Measurements from ENCODE around the gene STRN4. TPM values are rescaled to one million over a fixed set of nuclear protein-coding genes. Genes with fewer than 3 reads are reported as not detected.

Gene STRN4
- polyA plus RNA-seq, 3 donors, result 67.8 to 70.5 (median 68.6) TPM

- no peak for DNase-seq (ENCODE audit: low read depth in 3 of 3, low spot score in 2 of 3)
Measured at GRCh38 chr19:46726551-46726950, 19.7 kb downstream of the STRN4 start.

- no peak for DNase-seq (ENCODE audit: low read depth in 3 of 3, low spot score in 2 of 3)
Measured at GRCh38 chr19:46725859-46726393, 20.3 kb downstream of the STRN4 start.

DNA sequence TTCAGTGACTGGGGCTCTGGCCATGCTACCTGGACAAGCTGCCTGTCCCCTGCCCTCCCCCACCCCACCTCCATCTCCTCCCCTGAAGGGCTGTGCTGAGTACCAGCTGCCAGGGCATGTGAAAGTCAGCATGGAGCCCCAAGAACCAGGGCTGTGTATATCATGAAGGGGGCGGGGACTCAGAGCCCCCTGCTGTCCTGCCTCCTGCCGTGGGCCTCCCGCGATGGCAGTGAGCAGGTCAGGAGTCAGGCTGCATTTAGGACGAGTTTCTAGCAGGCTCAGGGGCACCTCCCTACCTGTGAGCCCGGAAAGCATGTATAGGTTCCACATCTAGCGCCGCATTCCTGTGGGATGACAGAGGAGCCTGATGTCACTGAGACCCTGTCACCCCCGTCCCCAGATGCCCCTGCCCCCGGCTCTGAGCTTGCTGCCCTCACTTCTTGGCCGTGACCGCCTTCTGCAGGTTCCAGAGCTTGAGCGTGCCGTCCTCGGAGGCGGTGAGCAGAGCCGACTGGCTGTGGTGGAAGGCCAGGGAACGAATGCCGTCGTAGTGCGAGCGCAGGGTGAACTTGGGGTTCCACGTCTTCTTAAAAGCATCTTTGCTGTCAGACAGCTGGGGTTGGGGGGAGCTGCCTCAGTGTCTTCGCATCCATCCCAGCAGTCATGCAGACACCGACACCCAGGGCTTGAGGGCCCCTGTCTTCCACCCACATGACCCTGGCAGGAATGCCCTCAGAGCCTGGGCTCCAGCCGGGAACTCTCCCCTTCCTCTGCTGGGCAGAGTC is 21.0 kb downstream of the STRN4 start:
- DNase-seq (ENCODE audit: low read depth in 3 of 3, low spot score in 2 of 3), result no peak

GRCh38 chr19:46724468-46724867 is 21.8 kb downstream of the STRN4 start:
- no peak for DNase-seq (ENCODE audit: low read depth in 3 of 3, low spot score in 2 of 3)

DNA sequence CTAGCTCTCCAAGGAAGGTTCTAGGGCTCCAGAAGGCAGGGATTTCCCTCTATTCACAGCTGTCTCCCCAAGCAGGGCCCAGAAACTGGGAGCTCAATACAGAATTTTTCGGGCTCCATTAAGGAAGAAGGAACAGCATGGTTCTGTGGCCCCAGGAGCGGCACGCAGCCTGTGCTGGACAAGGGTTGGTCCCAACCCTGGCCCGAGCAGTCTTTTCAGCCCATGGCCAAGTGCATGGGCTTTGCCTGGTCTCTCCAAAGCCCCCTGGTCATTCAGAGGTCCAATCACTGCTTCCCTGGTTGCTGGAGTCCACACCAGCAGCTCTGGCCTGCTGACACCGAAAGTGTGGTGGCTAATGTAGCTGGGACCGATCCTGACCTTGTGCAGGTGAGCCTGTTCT is 22.8 kb downstream of the STRN4 start:
- no peak for DNase-seq (ENCODE audit: low read depth in 3 of 3, low spot score in 2 of 3)

DNA sequence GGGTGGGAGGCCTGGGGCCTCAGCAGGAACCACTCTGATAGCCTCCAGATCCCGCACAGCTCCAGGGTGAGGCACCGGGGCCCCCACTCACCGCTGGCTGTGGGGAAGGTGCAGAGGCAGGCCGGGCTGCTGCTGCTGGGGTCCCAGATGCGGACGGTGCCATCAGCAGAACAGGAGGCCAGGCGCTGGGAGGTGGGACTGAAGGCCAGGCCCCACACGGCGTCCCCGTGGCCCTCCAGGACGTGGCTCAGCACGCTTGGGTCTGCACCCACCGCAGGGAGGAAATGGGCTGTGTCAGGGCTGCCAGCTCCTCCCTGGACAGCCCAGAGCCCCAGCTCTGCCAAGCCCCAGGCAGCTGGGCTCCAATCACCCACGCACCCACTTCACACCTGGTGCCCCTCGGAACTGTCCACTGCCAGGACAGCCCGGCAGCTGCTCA is 23.2 kb downstream of the STRN4 start:
- no peak for DNase-seq (ENCODE audit: low read depth in 3 of 3, low spot score in 2 of 3)

GRCh38 chr19:46722421-46723022 is 23.7 kb downstream of the STRN4 start:
- DNase-seq (ENCODE audit: low read depth in 3 of 3, low spot score in 2 of 3), result no peak

DNA sequence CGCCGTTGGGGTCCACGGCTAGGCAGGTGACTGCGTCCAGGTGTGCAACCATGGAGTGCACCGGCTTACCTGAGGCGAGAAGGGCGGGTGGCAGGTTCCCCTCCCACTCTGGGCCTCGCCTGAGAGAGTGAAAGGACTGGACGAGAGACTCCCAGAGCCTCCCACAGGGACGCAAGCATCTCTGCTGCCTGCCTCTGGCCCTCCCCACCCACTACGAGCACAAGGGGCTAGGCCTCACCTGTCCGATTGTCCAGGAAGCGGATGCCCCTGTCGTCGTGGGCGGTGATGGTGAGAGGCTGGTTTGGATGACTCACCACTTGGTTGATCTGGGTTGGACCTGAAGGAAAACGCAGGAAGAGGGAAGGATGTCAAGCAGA is 24.3 kb downstream of the STRN4 start:
- no peak for DNase-seq (ENCODE audit: low read depth in 3 of 3, low spot score in 2 of 3)

DNA sequence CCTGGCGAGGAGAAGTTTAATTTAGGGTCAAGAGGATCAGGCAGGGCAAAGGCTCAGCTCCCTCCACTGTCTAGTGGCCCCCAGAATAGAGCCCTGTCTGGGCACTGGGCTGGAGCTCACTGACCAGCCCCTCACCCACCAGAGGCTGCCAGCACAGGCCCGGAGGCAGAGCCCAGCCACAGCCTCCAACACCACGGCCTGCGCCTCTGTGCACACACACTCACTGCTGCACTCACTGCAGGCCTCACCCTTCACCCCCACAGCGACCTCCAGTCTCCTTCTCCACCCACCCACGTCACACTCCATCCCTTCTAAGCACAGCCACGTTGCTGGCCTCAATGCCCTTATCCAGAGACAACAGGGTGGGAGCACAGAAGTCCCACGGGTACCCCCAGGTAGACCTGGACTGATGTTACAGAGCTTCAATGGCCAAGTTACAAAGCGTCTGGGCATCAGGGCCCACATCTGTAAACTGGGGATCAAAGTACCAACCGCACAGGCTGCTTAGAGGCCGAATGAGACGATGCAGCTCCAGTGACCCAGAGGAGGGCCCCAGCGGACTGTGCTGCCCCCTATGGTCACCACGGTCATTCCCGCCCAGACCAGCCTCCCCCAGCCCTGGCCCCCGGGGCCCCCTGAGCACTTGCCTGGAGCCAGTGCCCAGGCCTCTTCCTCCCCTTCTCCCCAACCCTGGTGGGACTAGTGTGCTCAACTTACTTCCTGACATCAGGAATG is 24.8 kb downstream of the STRN4 start:
- DNase-seq (ENCODE audit: low read depth in 3 of 3, low spot score in 2 of 3), result no peak

DNA sequence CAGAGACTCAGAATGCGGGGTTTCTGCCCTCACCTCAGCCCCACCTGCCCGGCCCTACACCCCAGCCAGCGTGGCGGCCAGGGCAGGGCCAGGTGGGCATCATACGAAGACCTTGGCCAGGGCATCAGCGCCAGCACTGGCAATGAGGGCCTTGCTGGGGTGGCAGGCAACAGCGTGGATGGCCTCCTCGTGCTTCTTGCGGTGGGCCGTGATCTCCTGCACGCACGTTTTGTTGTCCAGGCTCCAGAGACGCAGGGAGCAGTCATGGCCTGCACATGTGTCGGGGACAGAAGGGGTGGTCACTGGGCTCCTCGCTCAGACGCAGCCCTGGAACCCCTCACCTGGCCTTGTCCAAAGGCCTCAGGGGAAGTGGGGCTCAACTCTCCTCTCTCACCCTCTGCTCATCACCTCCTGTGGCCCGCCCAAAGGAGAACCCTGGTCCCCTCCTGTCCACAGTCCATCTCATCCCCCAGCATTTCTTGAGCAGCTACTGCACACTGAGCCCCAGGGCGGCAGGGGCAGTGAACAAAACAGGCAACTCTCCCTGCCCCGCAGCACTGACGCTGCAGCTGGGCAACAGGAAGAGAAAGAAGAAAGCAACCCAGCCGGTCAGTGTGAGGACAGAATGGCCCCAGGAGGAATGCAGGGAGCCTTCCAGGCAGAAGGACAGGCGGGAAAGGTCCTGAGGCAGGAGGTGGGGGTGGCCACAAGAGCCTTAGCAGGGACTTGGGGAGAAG is 25.6 kb downstream of the STRN4 start:
- DNase-seq (ENCODE audit: low read depth in 3 of 3, low spot score in 2 of 3), result no peak

DNA sequence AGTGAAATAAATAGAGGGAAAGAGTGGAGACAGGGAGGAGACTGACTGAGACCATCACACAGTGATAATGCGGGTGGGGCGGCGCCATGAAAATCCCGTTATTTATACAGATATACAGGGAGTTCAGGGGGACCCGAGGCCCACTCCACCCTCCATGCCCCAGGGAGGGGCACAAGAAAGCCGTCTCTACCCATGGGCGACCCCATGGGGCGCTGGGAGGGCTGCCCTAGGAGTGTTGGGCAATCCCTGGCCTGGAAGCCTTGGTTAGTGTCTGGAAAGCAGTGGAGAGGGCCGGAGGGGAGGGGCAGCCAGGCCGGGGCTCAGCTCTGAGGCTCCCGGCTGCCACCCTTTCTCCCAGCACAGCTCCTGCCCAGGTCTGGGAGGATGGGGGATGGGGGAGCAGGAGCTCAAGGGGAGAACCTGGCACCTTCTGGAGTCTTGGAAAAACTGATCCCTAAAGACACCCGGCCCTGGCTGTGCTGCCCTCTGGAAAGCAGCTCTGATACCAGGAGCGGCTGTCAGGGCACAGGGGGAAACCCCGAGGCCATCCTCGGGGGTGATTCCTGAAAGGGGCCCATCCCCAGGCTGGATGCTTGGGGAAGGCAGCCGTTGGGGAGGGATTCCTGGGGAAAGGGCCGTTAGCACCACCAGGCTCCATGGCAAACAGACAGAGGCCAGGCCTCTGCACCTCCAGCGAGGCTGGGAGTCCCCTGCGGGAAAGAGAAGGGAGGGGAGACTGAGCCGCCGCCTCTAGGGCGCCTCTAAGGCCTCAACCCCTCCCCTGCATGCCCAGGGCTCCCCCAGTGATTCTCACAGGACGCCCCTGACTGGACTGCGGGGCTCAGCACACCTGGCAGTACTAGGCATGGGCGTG is 26.4 kb downstream of the STRN4 start:
- DNase-seq (ENCODE audit: low read depth in 3 of 3, low spot score in 2 of 3), result no peak

GRCh38 chr19:46718934-46719622 is 27.2 kb downstream of the STRN4 start:
- DNase-seq (ENCODE audit: low read depth in 3 of 3, low spot score in 2 of 3), result no peak

- no peak for DNase-seq (ENCODE audit: low read depth in 3 of 3, low spot score in 2 of 3)
Measured at GRCh38 chr19:46718157-46718933, 27.9 kb downstream of the STRN4 start.

- DNase-seq (ENCODE audit: low read depth in 3 of 3, low spot score in 2 of 3), result no peak
Measured at GRCh38 chr19:46717716-46718143, 28.5 kb downstream of the STRN4 start.

- peak in 2 of 3 donors; percentile 81 to 83 for DNase-seq (ENCODE audit: low read depth in 3 of 3, low spot score in 2 of 3)
Measured at GRCh38 chr19:46717034-46717715, 29.1 kb downstream of the STRN4 start, which contains the start of gene PRKD2. Gene PRKD2, minus strand, starts transcription at chr19:46717114. Its CDS starts 744 bp downstream, at chr19:46716370.

DNA sequence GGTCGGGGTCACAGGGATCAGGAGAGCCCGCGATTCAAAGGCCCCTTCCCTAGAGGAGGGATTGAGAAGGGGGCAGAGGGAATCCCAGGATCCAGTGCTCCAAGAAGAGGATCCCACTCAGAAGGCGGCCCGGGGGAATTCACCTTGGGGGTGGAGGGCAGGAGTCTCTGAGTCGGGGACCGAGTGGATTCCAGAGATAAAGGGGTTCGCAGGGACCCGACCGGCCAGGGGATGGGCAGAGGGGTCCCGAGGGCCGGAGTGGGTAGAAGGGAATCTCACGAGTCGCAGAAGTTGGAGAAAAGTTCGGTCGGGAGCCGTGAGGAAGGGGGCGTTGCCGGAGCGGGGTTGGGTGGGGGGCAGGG is 29.6 kb downstream of the STRN4 start:
- no peak for DNase-seq (ENCODE audit: low read depth in 3 of 3, low spot score in 2 of 3)

DNA sequence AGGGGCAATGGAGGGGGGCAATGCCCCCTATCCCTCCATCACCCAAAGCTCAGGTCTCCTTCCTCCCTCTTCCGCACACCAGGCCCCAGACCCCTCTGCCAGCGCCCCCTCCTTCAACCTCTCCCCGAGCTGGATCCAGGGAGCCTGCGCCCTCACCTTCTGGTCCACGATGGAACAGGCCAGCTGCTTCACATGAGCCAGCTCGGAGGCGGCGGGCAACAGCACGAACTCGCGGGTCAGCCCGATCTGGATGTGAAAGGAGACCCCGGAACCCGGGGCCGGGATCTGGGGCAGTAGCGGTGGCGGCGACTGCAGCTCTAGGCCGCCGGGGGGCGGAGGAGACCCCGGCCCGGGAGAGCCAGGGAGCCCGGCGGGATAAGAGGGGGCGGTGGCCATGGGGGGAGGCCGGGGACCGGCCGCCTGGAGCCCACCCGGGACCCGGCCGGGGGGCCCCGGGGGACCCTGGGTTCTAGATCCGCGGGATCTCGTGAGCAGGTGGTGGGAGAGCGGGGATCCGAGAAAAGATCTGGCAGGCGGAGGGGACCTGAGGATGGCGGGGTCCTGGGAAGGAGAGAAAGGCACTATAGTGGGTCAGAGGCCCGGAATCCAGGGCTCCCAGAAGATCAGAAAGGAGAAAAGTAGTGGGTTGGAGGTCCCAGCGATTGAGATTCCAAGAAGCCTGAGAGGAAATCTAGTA is 30.1 kb downstream of the STRN4 start:
- no peak for DNase-seq (ENCODE audit: low read depth in 3 of 3, low spot score in 2 of 3)

All from right renal cortex interstitium (tissue), 3 donors.